ENCODE results near the gene NR5A2. TPM values are rescaled to one million over a fixed set of nuclear protein-coding genes. Genes with fewer than 3 reads are reported as not detected.

The NR5A2 gene
- total and polyA plus RNA-seq, 2 donors from 2014 or later: 0.13 to 6.3 TPM

GRCh38 chr1:200116324-200116723 is 88.8 kb downstream of the NR5A2 start:
- H3K9me3 ChIP-seq (ENCODE audit: control insufficient read depth in 2 of 3, insufficient read depth in 1 of 3, low read length in 3 of 3): no peaks in the 10 kb centered on the region
- no peak overlapping the region for H3K27ac ChIP-seq (ENCODE audit: low read depth in 2 of 2, low read length in 2 of 2)
- intact Hi-C loops (cut with DNase I): no loop called here
- H3K27me3 ChIP-seq (ENCODE audit: control insufficient read depth, insufficient read depth, low read length): no peaks in the 10 kb centered on the region
- DNase-seq (no peak), FAIRE-seq (no peak)
- TF ChIP-seq CTCF (IDR thresholded peaks at IDR 0.05; ENCODE audit: borderline replicate concordance, extremely low read depth, insufficient read depth): no peak
- H3K36me3 ChIP-seq (ENCODE audit: control insufficient read depth in 2 of 3, insufficient read depth in 3 of 3, low read length in 3 of 3): no peaks in the 10 kb centered on the region
- H3K4me1 ChIP-seq (ENCODE audit: control insufficient read depth in 2 of 3, insufficient read depth in 2 of 3, low read depth in 1 of 3, low read length in 3 of 3): no peaks in the 10 kb centered on the region
- H3K9ac ChIP-seq (ENCODE audit: low read length in 3 of 3): no peak overlapping the region
- no peak overlapping the region for H3K4me3 ChIP-seq (ENCODE audit: low read length in 3 of 3)

GRCh38 chr1:200118779-200119505 is 91.4 kb downstream of the NR5A2 start:
- Histone ChIP-seq H3K4me3 (ENCODE audit: low read length in 3 of 3) (no peak overlapping the region), H3K9me3 (ENCODE audit: control insufficient read depth in 2 of 3, insufficient read depth in 1 of 3, low read length in 3 of 3) (no peaks in the 10 kb centered on the region), H3K27me3 (ENCODE audit: control insufficient read depth, insufficient read depth, low read length) (no peaks in the 10 kb centered on the region), H3K36me3 (ENCODE audit: control insufficient read depth in 2 of 3, insufficient read depth in 3 of 3, low read length in 3 of 3) (no peaks in the 10 kb centered on the region), H3K4me1 (ENCODE audit: control insufficient read depth in 2 of 3, insufficient read depth in 2 of 3, low read depth in 1 of 3, low read length in 3 of 3) (no peaks in the 10 kb centered on the region), H3K9ac (ENCODE audit: low read length in 3 of 3) (no peak overlapping the region), H3K27ac (ENCODE audit: low read depth in 2 of 2, low read length in 2 of 2) (no peak overlapping the region)
- DNase-seq (no peak), FAIRE-seq (no peak)
- intact Hi-C loops (cut with DNase I): no loop called here
- TF ChIP-seq CTCF (IDR thresholded peaks at IDR 0.05; ENCODE audit: borderline replicate concordance, extremely low read depth, insufficient read depth): no peak

GRCh38 chr1:200121421-200121820 is 93.9 kb downstream of the NR5A2 start:
- TF ChIP-seq CTCF (IDR thresholded peaks at IDR 0.05; ENCODE audit: borderline replicate concordance, extremely low read depth, insufficient read depth): no peak
- intact Hi-C loops (cut with DNase I): no loop called here
- no peak for DNase-seq
- Histone ChIP-seq H3K9ac (ENCODE audit: low read length in 3 of 3) (no peak overlapping the region), H3K36me3 (ENCODE audit: control insufficient read depth in 2 of 3, insufficient read depth in 3 of 3, low read length in 3 of 3) (no peaks in the 10 kb centered on the region), H3K27ac (ENCODE audit: low read depth in 2 of 2, low read length in 2 of 2) (no peak overlapping the region), H3K27me3 (ENCODE audit: control insufficient read depth, insufficient read depth, low read length) (no peaks in the 10 kb centered on the region), H3K9me3 (ENCODE audit: control insufficient read depth in 2 of 3, insufficient read depth in 1 of 3, low read length in 3 of 3) (no peaks in the 10 kb centered on the region), H3K4me1 (ENCODE audit: control insufficient read depth in 2 of 3, insufficient read depth in 2 of 3, low read depth in 1 of 3, low read length in 3 of 3) (no peaks in the 10 kb centered on the region), H3K4me3 (ENCODE audit: low read length in 3 of 3) (no peak overlapping the region)
- FAIRE-seq: no peak

- H3K27me3 ChIP-seq (ENCODE audit: control insufficient read depth, insufficient read depth, low read length): no peaks in the 10 kb centered on the region
- no peak overlapping the region for H3K9ac ChIP-seq (ENCODE audit: low read length in 3 of 3)
- intact Hi-C loops (cut with DNase I): no loop called here
- H3K4me1 ChIP-seq (ENCODE audit: control insufficient read depth in 2 of 3, insufficient read depth in 2 of 3, low read depth in 1 of 3, low read length in 3 of 3): no peaks in the 10 kb centered on the region
- no peak for TF ChIP-seq CTCF (IDR thresholded peaks at IDR 0.05; ENCODE audit: borderline replicate concordance, extremely low read depth, insufficient read depth)
- no peak overlapping the region for H3K4me3 ChIP-seq (ENCODE audit: low read length in 3 of 3)
- no peaks in the 10 kb centered on the region for H3K36me3 ChIP-seq (ENCODE audit: control insufficient read depth in 2 of 3, insufficient read depth in 3 of 3, low read length in 3 of 3)
- no peak for DNase-seq
- H3K9me3 ChIP-seq (ENCODE audit: control insufficient read depth in 2 of 3, insufficient read depth in 1 of 3, low read length in 3 of 3): no peaks in the 10 kb centered on the region
- H3K27ac ChIP-seq (ENCODE audit: low read depth in 2 of 2, low read length in 2 of 2): no peak overlapping the region
- no peak for FAIRE-seq
Observed at GRCh38 chr1:200124309-200124708, 96.8 kb downstream of the NR5A2 start.
